ENCODE measurements around the gene MLXIP.
"Not testable (repeated sequence)": the region's sequence is repeated elsewhere in the genome, so short reads cannot be mapped to it uniquely, and the experiment has no call there.

Gene MLXIP

DNA sequence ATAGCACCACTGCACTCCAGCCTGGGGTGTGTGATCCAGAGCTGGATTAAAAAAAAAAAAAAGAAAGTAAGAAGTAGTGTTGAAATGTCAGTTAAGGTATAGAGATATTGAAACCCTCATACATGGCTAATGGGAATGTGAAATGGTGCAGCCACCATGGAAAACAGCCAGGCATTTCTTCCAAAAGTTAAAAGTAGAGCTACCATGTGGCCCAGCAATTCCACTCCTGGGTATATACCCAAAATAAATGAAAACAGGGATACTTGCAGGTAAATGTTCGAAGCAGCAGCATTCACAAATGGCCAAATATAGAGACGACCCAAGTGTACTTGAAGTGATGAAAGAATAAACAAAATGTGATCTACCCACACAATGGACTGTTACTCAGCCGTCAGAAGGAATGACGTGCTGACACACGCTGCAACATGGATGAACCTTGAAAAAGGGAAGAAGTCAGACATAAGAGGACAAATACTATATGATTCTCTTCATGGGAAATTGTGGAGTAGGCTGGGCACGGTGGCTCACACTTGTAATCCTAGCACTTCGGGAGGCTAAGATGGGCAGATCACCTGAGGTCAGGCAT lies 80.2 kb downstream of the MLXIP start:
- no peak for FAIRE-seq

DNA sequence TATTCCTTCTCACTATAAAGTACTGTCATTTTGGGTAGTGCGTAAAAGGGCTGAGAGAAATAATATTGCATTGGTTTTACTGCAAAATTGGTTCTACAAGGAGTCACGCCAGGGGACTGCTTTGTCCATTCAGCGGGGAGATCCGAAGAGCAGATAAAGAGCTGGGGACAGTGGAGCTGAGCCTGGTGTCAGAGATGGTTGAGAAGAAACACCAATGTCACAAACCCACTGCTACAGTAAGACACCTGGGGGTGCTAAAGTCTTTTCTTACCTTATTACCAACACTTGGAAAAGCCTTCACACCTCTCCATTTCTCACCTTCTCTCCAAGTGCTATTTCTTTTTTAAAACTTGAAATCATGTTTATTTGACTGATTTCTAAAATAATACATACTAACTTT lies 81.3 kb downstream of the MLXIP start:
- no peak for FAIRE-seq

DNA sequence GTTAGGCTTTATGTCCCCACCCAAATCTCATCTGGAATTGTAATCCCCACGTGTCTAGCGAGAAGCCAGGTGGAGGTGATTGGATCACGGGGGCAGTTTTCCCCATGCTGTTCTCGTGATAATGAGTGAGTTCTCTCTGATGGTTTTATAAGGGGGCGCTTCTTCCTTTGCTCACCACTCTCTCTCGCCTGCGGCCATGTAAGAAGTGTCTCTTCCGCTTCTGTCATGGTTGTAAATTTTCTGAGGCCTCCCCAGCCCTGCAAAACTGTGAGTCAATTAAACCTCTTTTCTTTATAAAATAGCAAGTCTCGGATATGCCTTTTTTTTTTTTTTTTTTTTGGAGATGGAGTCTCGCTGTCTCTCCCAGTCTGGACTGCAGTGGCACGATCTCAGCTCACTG lies 82.2 kb downstream of the MLXIP start:
- FAIRE-seq = no peak

DNA sequence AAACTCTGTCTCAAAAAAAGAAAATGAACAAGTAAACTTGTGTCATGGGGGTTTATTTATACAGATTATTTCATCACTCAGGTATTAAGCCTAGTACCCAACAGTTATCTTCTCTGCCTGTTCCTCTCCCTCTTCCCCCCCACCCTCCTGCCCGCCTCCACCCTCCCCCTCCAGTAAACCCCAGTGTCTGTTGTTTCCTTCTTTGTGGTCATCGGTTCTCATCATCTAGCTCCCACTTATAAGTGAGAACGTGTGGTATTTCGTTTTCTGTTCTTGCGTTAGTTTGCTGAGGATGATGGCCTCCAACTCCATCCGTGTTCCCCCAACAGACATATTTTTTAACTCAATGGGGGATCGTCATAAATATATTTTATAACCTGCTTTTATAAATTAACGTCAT lies 83.1 kb downstream of the MLXIP start:
- no peak for FAIRE-seq

DNA sequence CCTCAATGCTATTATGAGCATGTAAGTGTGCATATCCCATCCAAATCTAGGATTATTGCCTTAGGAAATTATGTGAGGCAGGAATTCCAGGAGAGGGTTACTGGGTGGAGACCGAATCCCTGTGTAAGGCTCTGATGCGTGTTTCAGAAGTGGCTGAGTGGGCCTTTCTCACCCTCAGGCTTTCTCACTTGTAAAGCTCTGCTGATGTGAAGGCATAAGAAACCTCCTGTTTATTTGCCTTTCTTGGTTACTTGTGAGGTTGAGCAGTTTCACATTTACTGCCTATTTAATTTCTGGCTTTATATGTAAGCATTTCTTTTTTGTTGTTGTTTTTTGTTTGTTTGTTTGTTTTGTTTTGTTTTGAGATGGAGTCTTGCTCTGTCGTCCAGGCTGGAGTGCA lies 84.4 kb downstream of the MLXIP start:
- FAIRE-seq = no peak

DNA sequence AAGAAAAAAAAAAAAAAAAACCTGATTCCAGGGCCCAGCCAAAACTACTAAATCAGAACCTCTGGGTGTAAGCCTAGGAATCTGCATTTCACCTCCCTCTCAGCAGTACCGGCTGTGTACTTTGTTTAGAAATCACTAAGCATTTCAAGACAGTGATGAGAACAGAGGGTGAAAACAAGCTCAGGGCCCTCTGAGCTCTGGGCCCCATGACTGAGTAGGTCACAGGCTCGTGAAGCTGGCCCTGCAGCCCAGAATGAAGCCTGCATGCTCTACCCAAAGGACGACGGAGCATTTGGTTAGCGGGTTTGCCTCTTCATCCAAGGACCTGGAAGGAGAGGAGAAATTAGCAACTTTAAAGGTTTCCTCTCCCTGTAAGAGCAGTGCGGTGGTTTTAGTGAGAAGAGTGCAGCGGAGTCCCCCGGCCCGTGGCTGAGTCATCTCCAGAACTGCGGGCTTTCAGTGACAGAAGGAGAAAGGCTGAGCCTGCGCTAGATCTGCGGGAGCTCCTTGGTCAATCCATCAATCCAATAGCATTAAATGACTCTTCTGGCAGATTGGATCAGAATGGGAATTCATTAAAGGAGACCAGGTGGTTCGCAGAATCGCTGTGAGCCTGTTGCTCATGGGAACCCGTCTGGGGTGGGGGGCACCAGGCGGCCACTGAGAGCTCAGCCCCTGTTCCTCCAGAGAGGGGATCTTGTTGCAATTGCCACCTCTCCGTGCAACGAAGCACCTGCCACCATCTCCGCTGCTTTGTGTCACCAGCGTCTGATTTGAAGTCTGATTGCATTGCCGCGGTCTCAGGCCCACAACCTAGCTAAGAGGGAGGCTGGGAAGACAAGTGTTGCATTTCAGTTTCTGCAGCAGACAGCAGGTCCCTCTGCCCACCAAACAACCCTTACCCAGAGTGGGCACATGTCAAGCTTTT lies 88.1 kb downstream of the MLXIP start:
- FAIRE-seq = no peak

DNA sequence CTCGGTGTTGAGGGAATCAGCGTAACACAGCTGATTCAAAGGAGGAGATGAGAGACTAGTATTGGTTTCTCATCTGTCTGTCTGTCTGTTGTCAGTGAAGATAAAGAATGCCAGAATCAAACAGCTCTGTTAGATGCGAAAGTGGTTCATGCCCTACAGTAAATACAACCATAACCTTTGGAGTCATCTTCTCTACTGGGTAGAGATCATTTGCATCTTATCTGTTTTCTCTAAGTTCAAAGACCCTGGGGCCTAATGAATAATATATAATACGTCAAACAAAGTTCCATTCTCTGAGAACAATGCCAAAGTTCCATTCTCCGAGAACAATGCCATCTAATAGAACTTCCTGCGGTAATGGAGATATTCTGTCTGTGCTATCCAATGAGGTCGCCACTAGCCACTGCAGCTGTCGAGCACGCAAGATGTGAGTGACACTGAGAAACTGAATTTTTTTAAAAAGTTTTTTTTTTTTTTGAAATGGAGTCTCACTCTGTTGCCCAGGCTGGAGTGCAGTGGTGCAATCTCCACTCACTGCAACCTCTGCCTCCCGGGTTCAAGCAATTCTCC lies 88.9 kb downstream of the MLXIP start:
- no peak for FAIRE-seq

DNA sequence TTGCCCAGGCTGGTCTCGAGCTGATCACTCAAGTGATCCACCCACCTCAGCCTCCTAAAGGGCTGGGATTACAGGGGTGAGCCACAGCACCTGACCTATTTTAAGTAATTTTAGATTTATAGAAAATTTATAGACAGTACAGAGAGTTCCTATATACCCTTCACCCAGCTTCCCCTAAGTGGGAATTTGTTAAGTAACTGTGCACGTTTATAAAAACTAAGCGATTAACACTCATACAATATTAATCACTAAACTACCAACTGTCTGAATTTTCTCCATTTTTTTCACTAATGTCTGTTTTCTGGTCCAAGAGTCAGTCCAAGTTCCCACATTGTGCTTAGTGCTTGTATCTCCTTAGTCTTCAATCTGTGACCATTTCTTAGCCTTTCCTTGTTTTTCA lies 89.9 kb downstream of the MLXIP start:
- FAIRE-seq = no peak

DNA sequence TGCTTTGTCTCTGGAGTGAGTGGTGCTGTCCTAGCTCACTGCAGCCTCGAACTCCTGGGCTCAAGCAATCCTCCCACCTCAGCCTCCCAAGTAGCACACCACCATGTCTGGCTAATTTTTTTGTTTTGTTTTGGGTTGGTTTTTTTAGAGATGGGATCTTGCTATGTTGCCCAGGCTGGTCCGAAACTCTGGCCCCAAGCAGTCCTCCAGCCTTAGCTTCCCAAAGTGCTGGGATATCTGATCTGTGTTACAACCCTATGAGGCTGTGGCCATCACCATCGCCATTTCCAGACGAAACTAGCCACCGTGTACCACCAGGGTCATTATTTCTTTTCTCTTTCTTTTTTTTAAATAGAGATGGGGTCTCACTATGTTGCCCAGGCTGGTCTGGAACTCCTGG lies 92.8 kb downstream of the MLXIP start:
- no peak for FAIRE-seq

DNA sequence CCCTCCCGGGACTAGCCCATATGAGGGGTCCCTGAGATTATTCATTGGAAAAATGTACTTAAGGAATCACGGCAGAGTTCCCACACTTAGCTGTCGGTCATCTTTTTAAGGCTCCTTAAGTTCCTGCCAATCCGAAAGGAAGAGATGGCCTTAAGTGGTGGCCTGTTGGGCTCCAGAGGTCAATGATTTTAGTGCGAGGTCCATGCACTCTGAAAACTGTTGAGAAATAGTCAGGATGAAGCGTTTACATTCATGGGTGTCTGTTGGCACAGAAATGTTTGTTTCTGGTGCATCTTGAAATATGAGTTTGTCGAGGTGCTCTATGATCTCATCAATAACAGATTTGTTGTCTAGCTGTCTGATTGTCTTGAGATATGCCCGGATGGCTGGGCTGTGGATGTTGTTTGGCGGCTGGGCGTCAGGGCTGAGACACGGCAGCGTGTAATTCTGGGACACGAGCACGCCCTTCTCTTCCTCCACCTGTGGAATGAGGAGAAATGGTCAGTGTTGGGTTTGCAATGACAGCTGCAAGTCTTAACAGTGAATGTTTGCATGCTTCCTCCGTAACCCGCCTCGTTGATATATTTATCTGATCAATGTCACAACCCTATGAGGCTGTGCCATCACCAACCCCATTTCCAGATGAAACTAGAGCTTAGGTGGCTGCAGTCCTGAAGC lies 93.8 kb downstream of the MLXIP start:
- FAIRE-seq = no peak

DNA sequence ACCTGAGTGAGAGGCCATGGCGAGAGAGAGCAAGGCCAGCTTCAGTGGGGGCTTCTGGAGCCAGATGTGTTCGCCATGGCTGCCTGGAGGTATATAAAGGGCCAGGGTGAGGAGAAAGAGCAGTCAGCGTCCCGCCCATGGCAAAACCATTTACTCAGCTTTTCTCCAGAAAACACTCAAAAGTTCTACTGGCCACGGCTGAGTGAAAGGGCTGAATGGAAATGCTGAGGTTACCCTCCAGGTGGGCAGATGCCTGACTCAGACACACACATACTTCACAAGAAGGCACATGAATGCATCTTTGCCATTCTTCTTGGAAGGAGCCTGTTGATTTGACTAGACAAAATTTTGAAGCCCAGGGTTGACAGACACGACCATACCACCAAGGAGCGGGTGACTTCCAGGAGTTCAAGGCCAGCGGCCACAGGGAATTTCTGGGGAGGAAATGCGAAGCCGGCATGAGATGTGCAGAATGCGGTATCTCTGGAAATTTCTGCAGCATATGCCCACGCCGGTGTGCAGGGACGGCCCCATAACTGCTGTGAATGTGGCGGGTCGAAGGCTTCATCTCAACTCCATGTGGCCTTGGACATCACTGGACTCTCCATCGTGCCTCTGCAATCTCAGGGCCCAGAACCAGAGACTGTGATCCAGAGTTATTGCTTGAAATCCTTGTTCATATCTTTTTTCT lies 95.7 kb downstream of the MLXIP start, which contains the start of gene IL31:
IL31 (minus strand) TSS at position 67 of the 691 bp plus-strand sequence; CDS start at position 18, 49 bp downstream.
- FAIRE-seq = no peak

DNA sequence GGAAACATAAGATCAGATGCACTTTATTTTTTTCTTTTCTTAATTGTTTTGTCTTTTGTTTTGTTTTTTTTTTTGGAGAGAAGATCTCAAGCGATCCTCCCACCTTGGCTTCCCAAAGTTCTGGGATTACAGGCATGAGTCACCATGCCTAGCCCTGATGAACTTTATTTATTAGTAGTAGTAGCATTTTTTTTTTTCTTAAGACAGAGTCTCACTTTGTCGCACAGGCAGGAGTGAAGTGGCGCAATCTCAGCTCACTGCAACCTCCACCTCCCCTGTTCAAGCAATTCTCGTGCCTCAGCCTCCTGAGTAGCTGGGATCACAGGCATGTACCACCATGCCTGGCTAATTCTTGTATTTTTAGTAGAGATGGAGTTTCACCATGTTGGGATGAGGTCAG lies 97.9 kb downstream of the MLXIP start:
- FAIRE-seq = not testable (repeated sequence)

DNA sequence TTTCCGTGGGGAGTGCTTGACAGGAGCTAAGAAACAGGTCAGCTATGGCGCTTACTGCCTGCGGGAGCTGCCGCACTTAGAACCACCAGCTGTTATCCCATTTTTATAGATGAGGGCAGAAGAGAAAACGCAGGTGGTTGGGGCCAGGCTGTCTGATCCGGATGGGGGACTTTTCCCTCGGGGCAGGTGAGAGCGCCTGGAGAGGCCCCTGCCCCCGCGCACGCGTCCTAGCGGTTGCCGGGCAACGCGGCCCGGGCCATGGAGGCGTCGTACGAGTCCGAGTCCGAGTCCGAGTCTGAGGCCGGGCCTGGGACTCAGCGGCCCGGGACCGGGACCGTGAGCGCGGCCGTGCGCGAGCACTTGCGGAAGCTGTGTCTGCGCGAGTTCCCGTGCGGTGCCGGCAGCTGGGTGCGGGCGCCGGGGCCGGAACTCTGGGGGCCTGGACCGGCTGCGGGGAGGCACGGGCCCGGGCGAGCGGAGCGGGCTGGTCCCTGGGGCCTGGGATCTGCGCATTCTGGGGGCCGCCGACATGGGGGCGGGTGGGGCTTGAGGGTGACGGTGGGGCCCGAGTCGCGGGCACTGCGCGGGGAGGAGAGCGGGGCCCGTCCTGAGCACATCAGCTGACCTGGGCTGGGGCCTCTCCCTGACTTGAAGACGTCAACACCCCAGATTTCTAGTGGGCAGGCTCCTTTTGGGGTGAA lies 104.5 kb downstream of the MLXIP start, which contains the start of gene LRRC43:
LRRC43 (plus strand) TSS at position 237 of the 701 bp plus-strand sequence; CDS start at position 259, 22 bp downstream.
- FAIRE-seq = no peak

DNA sequence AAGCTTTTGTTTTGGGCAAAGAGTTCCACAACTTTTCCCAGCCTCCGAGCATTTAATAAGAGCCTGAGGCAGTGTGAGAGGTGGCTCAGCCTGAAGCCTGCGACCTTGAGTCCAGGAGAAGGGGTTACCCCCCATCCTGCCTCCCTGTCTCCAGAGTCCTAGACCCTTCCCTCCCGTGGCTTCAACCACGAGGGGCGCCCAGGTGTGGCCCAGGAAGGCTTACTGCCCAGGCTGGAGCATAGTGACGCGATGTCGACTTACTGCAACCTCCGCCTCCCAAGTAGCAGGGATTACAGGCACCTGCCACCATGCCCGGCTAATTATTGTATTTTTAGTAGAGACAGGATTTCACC lies 105.0 kb downstream of the MLXIP start:
- no peak for FAIRE-seq

DNA sequence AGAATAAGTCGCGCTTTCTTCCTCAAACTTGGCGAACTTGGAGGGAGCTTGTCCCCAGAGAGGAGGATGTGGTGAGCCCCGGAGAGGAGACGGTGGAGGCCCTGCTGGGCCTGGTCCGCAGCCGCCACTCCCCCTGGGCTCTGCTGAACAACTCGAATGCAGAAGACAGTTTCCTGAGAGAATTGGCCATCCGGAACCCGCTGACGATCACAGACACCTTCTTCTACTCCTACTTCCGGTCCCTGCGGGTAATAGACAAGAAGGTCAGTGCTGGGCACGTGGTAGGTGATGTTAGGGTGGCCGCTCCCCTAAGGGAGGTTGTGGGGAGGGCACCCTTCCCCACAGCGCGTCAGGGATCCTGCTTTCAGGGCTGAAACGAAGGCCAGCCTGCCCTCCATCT lies 106.0 kb downstream of the MLXIP start:
- no peak for FAIRE-seq

DNA sequence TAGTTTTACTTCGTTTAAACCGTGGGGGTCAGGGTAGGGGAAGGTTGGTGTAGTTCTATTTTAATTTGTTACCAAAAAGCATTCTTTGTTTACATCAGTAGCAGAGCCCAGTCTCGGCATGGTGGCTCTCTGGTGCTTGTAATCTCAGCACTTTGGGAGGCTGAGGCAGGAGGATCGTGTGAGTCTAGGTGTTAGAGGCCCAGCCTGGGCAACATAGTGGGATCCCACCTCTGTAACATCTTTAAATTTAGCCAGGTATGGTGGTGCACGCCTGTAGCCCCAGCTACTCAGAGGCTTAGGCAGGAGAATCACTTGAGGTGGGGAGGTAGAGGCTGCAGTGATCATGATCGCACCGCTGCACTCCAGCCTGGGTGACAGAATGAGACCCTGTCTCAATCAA lies 106.5 kb downstream of the MLXIP start:
- no peak for FAIRE-seq

DNA sequence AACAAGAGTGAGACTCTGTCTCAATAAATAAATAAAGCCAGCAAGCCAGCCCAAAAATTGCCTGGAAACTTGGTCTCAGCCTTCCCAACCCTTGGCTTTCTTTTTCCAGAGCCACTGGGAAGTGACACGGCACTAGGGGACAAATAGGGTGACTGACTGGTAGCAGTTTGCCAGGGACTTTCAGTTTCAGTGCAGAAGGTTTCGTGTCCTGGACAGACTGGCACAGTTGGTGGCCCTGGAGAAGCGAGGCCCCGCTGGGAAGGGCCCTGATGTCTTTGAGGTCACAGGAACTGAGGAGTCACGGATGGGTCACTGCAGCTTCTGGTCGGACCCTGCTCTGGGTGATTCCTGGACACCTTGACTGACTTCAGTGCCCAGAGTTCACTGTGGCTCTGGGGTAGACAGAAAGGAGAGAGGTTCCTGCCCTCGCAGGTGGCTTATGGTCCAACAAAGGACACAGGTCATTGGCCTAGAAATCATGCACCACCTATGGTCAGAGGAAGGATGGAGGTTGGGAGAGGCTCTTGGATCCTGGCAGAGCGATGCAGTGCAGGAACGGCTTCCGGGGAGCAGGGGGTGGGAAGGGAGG lies 107.0 kb downstream of the MLXIP start:
- FAIRE-seq = no peak

DNA sequence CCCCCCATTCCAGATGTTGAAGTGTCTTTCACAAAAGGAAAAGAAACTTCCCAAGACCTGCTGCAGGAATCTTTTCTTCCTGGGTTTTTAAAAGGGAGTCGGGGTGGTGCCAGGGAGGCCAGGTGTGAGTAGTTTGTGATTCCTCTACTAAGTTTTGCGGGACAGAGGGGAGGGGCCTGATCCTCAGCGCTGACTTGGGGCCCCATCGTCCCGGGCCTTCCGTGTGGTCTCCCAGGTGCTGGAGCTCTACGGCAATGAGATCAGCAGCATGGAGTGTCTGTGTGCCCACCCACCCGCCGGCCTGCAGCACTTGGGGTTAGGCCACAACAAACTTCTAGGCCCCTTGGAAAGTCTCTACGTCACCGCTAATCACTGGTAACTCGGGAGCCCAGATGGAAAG lies 108.9 kb downstream of the MLXIP start:
- no peak for FAIRE-seq

DNA sequence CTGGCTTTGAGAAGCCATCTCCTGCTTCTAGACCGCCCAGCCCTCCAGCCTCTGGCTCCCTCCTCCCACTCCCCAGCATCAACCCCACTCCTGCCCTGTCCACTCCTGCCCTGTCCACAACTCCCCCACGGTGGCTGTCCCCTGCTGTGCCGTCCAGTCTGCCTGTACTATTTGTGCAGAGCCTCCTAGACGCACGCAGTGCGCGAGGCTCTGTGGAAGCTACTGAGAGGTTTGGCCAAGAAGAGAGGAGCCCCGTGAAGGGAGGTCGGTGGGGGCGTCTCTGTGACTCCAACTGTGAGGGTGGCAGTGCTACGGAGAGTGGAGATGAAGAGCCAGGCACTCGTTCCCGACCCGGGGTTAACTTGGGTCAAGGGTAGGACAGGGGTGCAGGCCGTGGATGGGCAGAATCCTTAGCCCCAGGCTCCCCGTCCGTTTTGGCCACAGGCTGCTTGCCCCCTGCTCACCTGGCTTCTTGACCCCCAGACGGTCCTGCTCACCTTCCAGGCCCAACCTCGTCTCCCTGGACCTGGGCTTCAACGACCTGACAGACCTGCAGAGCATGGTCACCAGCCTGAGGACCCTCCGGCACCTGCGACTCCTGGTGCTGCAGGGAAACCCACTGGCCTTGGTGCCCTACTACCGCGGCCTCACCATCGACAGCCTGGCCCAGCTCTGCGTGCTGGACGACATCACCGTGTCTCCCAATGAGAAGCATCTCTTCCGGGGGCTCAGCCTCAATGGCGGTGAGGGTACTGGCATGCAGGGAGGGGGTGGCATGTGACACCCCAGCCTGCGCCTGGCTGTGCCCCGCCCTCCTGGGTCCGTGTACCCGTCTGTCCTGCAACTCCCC lies 111.3 kb downstream of the MLXIP start:
- FAIRE-seq = no peak

DNA sequence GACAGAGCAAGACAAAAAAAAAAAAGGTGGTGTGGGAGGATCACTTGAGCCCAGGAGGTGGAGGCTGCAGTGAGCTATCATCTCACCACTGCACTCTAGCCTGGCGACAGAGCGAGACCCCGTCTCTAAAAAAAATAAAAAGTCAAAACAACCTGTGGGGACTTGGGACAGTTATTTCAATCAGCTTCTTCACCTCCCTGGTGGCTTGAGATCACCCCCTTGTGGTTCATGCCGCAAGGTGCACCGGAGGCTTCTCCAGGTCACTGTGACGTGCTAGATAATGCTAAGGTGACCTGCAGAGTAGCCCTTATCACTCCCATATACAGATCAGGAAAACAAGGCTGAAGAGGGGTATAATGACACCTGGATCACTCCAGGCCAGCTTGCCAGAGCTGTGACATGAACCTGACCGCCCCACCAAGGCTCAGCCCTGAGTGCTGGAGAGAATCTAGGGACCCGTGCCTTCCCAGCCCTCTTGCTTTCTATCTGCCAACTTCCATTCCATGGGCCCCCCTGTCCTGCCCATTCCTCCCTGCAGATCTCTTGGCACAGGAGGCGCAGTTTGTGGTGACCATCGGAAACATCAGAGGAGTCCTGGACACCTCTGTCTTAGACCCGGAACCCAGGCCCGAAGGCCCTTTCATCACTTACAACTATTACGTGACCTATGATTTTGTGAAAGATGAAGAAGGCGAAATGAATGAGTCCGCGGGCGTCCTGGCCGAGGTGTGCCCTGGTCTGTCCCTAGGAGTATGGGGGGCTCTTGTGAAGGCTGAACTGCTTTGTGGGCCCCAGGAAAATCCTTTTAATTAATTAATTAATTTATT lies 112.5 kb downstream of the MLXIP start:
- peak; percentile 21 for FAIRE-seq

All from A204.1 (cell line).